ENCODE measurements around the gene RHOV.
A peak's percentile ranks its signal among the peaks of the same experiment; 100 is the strongest.

The RHOV gene

GRCh38 chr15:40899536-40900207 lies 25.6 kb upstream of the RHOV start:
- ChIA-PET POLR2A (no interaction called here), CTCF (interaction anchor here (0.8 to 9.6 kb wide), 5 partner anchors 8 to 287 kb away, joined by 3 to 155 read pairs (median 5); partner anchors contain the start of gene RHOV)
- TF ChIP-seq CTCF (IDR thresholded peaks at IDR 0.05; ENCODE audit: control extremely low read depth, extremely low read depth, low read depth, missing control alignments) = no peak
- DNase-seq (ENCODE audit: extremely low spot score) = no peak

- ChIA-PET CTCF (interaction anchor here (0.6 to 4.7 kb wide), 59 partner anchors 10 to 452 kb away, joined by 3 to 112 read pairs (median 4); partner anchors contain the start of genes CHAC1, CHP1, DLL4 and KNL1), POLR2A (interaction anchor here (0.7 to 1.4 kb wide), 7 partner anchors 21 to 305 kb away, joined by 3 to 15 read pairs (median 5); partner anchors contain the start of genes CHAC1 and RHOV)
- DNase-seq (ENCODE audit: extremely low spot score) = peak; percentile 69
- peak; percentile 22 for TF ChIP-seq CTCF (IDR thresholded peaks at IDR 0.05; ENCODE audit: control extremely low read depth, extremely low read depth, low read depth, missing control alignments)
Observed at GRCh38 chr15:40894681-40895448, 20.8 kb upstream of the RHOV start.

GRCh38 chr15:40893733-40894680 lies 20.0 kb upstream of the RHOV start, which contains the start of gene VPS18:
TSS of gene VPS18 (plus strand) at chr15:40894450. CDS start at chr15:40894769, 319 bp downstream.
- TF ChIP-seq CTCF (IDR thresholded peaks at IDR 0.05; ENCODE audit: control extremely low read depth, extremely low read depth, low read depth, missing control alignments) = peak; percentile 95
- POLR2A ChIA-PET = interaction anchor here (0.7 to 1.4 kb wide), 7 partner anchors 20 to 59 kb away, joined by 3 to 15 read pairs (median 5); partner anchors contain the start of genes CHAC1 and RHOV
- CTCF ChIA-PET = interaction anchor here (0.6 to 4.7 kb wide), 58 partner anchors 9 to 451 kb away, joined by 3 to 112 read pairs (median 4); partner anchors contain the start of genes C15orf62, CCDC32, CHAC1 and CHP1
- peak; percentile 96 for DNase-seq (ENCODE audit: extremely low spot score)

- no peak for TF ChIP-seq CTCF (IDR thresholded peaks at IDR 0.05; ENCODE audit: control extremely low read depth, extremely low read depth, low read depth, missing control alignments)
- ChIA-PET POLR2A (interaction anchor here (1.4 kb wide), 1 partner anchor 20 kb away, joined by 15 read pairs; the partner anchor contains the start of gene RHOV), CTCF (interaction anchor here (0.8 to 5.8 kb wide), 23 partner anchors 8 to 373 kb away, joined by 3 to 294 read pairs (median 6); partner anchors contain the start of genes C15orf62, KNL1 and RHOV)
- DNase-seq (ENCODE audit: extremely low spot score) = no peak
Observed at GRCh38 chr15:40893019-40893670, 19.1 kb upstream of the RHOV start.

GRCh38 chr15:40892447-40893012 lies 18.5 kb upstream of the RHOV start:
- TF ChIP-seq CTCF (IDR thresholded peaks at IDR 0.05; ENCODE audit: control extremely low read depth, extremely low read depth, low read depth, missing control alignments) = no peak
- no peak for DNase-seq (ENCODE audit: extremely low spot score)
- ChIA-PET POLR2A (interaction anchor here (1.1 to 1.4 kb wide), 3 partner anchors 19 to 23 kb away, joined by 4 to 10 read pairs (median 7); no protein-coding TSS in a partner anchor), CTCF (interaction anchor here (0.7 to 5.8 kb wide), 30 partner anchors 8 to 378 kb away, joined by 3 to 294 read pairs (median 4); partner anchors contain the start of genes DNAJC17, GCHFR, RHOV and ZFYVE19)

Measured in GM10248 (cell line).